Stimulated activated CD4-positive, alpha-beta T cell treated with anti-CD3 and anti-CD28 coated beads, Interleukin-4, amount 100 ng/mL, for 24 hours (primary cell): Measurements from ENCODE around the gene CATSPER3.
"Not testable (repeated sequence)": the region's sequence is repeated elsewhere in the genome, so short reads cannot be mapped to it uniquely, and the experiment has no call there.

Experiments used
- DNase-seq: peaks from one replicate; pipeline ENCODE4 v3.0.0-alpha.2; 2020

The CATSPER3 gene

DNA sequence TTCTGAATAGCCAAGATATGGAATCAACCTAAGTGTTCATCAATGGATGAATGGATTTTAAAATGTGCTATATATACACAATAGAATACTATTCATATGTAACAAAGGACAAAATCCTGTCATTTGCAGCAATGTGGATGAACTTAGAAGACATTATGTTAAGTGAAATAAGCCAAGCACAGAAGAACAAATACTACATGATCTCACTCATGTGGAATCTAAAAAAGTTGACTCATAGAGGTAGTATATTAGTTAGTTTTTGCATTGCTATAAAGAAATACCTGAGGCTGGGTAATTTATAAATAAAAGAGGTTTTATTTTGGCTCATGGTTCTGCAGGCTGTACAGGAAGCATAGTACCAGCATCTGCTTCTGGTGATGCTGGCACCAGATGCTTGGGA is 8.1 kb downstream of the CATSPER3 start:
- no peak for DNase-seq

DNA sequence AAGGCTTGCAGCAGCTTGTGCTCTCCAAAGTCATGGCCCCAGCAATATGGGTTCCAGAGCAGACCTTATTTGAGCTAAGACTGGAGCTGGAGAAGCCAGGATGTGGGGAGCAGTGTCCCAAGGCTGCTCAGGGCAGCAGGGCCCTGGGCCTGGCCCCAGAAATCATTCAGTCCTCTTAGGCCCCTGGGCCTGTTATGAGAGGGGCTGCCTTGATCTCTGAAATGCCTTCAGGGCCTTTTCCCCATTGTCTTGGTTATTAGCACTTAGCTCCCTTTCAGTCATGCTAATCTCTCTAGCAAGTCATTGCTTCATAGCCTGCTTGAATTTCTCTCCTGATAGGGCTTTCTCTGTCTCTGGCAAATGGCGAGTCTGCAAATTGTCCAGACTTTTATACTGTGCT is 9.1 kb downstream of the CATSPER3 start:
- DNase-seq: no peak

DNA sequence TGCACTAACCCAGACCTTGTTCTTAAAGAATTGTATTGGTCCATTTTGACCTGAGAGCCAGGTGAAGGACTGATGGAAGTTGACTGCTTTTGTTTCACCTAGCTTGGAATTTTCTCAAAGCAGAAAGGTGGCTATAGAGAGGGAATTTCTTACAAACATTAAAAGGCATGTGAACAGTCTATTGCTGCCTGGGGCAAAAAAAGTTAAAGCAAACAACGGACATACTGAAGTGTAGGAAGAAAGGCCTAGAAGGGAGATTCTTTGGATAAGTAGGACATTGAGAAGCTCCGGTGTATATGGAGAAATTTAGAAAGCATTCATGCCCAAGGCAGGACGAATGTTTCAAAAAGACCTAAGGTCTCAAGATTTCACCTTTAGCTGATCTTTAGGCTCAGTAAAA is 11.7 kb downstream of the CATSPER3 start:
- no peak for DNase-seq

DNA sequence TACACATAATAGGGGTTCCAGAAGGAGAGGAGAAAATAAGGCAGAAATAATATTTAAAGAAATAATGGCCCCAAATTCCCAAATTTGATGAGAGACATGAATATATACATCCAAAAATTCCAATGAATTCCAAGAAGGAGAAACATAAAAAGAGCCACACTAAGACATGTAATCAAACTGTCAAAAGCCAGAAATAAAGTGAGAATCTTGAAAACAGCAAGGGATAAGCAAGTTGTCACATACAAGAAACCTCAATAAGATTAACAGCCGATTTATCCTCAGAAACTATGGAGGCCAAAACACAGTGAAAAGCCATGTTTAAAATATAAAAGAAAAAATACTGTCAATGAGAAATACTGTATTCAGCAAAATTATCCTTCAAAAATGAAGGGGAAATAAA is 14.5 kb downstream of the CATSPER3 start:
- no peak for DNase-seq

DNA sequence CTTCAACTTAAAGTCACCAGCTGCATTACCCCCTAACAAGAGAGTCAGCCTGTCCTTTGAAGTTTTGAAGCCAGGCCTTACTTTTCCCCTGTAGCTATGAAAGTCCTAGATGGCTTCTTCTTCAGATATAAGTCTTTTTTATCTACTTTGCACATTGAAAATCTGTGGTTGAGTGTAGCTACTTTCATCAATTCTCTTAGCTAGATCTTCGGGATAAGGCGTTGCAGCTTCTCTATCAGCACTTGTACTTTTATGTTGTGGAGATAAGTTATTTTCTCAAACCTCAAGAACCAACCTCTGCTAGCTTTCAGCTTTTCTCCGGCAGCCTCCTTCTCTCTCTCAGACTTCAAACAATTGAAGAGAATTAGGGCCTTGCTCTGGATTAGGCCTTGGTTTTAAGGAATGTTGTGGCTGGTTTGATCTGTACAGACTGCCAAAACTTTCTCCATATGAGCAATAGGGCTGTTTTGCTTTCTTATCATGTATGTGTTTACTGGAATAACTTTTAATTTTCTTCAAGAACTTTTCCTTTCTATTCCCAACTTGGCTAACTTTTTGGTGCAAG is 21.6 kb downstream of the CATSPER3 start:
- no peak for DNase-seq

DNA sequence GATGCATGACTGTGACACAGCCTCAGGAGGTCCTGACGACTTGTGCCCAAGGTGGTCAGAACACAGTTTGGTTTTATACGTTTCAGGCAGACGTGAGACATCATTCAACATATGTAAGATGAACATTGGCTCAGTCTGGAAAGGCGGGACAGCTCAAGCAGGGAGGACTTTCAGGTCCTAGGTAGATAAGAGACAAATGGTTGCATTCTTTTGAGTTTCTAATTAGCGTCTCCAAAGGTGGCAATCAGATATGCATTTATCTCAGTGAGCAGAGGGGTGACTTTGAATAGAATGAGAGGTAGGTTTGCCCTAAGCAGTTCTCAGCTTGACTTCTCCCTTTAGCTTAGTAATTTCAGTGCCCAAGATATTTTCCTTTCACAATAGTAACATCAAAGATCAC is 22.5 kb downstream of the CATSPER3 start:
- not testable (repeated sequence) for DNase-seq

DNA sequence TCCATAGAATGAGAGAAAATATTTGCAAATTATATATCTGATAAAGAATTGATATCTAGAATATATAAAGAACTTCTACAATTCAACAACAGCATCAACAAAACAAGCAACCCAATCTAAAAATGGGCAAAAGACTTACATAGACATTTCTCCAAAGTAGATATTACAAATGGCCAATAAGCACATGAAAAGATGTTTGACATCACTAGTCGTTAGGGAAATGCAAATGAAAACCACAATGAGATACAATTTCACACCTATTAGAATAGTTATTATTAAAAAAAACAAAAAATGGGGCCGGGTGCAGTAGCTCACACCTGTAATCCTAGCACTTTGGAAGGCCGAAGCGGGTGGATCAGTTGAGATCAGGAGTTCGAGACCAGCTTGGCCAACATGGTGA is 24.4 kb downstream of the CATSPER3 start:
- DNase-seq: no peak

DNA sequence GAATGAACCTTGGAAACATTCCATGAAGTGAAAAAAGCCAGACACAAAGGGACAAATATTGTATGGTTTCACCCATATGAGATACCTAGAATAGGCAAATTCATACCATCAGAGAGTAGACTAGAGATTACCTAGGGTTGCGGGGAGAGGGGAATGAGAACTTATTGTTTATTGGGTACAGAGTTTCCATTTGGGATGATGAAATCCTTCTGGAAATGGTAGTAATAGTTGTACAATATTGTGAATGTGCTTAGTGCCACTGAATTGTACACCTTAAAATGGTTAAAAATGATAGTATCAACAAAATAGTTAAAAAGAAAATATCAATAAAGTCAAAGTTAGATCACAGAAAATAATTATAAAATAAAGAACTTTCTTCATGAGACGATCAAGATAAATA is 25.5 kb downstream of the CATSPER3 start:
- DNase-seq: no peak

DNA sequence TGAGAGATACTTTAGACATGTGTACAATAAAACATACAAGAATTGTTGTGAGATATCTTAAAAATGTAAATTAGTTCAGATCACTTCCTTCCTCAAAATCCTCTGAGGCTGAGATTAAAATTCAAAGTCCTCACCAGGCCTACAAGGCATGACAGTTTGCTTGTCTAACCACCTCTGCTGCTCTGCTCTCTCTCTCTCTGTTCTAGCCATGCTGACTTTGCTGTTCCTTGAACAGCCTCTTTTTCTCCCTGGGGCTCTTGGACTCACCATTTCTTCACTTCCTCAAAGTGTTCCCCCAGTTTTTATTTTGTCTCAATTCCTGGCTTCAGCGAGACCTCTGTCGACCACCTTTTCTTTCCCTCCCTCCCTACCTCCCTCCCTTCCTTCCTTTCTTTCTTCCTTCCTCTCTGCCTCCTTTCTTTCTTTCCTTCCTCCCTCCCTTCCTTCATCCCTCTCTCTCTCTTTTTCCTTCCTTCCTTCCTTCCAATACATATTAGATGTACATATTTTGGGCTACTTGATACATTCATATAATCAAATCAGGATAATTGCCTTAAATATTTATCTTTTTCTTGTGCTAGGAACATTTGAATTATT is 27.0 kb downstream of the CATSPER3 start:
- DNase-seq: no peak

DNA sequence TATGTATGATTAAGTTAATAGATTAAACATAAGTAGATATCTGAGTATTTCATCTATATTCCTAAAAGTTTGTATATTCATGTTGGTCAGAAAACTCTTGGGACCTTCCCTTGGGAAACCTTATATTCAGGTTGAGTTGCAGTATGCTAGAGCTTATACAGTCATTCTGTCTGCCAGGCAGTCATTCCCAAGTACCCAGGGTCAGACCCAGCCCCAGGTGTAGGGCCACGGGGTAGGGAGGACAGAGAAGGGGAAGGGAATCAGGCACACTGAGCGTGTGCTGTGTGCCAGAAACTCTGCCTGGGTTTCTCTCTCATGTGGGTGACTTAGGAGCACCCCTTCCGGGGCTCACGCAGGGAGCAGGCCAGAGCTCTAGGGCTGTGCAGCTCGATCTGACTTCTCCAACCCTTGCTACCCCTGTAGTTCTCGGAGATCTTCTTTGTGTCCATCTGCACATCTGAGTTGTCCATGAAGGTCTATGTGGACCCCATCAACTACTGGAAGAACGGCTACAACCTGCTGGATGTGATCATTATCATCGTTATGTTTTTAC is 28.2 kb downstream of the CATSPER3 start:
- DNase-seq: no peak

DNA sequence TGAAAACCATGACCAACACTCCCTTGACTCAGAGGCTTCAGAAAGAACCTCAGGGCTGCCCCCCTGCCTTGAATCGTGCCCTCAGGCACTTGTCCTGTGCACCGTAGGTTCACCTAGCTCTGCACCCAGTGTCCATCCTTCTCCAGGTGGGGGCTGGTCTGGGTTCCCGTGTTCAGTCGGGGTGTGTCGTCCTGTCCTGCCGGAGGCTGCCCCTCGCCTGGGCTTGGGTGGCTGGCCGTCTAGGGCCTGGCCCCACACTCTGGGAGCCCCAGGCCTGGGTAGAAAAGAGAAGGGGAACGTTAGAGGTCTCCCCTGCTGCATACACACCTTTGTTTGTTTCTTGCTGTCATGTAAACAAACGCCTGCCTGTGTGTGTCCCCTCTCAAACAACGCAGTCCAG is 29.3 kb downstream of the CATSPER3 start:
- no peak for DNase-seq

DNA sequence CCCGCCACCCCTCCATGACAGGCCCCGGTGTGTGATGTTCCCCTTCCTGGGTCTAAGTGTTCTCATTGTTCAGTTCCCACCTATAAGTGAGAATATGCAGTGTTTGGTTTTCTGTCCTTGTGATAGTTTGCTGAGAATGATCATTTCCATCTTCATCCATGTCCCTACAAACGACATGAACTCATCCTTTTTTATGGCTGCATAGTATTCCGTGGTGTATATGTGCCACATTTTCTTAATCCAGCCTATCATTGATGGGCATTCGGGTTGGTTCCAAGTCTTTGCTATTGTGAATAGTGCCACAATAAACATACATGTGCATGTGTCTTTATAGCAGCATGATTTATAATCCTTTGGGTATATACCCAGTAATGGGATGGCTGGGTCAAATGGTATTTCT is 30.4 kb downstream of the CATSPER3 start:
- not testable (repeated sequence) for DNase-seq

DNA sequence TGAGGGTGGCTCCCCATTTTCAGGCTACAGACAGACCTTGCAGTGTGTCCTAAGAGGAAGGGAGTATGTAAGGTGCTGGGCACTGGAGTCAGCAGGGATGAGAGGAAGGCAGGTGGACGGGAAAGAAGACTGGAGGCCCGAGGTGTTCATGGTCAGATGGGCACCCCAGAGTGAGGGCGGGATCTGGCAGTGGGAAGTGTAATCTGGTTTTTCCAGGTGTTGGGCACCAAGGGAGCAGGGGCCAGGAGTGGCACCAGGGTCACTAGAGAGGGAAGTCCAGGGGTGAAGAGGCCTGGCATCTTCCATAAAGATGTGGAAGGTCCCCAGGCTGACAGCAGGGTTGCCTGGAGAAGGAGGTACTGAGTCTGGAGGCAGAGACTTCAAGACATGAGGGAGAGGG is 36.7 kb downstream of the CATSPER3 start:
- DNase-seq: no peak

DNA sequence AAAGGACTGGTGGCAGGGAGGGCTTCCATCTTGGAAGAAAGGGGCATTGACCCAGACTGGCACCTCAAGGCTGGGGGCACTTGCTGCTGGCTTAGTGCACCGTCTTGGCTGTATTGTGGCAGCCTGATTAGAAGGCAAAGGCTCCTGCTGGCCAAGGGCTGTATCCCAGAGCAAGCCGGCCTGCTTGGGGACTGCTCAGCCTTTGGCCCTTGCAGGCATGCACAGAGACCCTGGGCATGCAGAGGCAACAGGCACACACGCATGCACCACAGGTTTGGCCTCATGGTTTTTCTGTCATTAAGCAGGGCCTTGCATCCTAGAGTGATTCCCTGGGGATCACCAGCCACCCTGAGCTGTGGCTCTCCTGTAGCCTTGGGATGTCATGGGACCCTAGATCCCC is 37.4 kb downstream of the CATSPER3 start:
- DNase-seq: no peak

DNA sequence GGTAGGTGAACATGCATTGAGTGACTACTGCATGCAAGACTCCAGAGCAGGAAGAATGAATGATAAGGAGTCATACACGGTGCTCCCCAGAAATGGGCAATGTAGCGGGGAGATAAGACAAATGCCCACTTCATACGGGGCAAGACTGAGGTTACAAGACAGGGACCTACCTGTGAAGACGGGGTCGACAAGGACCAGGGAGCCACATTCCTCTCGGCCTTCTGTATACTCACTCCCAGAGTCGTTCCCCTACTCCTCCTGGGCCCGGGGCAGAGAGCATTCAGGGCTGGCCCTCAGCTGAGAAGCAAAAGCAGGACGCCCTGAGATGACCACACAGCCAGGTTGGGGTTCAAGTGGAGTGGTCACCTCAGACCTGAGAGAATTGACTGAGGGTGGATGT is 39.6 kb downstream of the CATSPER3 start:
- DNase-seq: no peak

DNA sequence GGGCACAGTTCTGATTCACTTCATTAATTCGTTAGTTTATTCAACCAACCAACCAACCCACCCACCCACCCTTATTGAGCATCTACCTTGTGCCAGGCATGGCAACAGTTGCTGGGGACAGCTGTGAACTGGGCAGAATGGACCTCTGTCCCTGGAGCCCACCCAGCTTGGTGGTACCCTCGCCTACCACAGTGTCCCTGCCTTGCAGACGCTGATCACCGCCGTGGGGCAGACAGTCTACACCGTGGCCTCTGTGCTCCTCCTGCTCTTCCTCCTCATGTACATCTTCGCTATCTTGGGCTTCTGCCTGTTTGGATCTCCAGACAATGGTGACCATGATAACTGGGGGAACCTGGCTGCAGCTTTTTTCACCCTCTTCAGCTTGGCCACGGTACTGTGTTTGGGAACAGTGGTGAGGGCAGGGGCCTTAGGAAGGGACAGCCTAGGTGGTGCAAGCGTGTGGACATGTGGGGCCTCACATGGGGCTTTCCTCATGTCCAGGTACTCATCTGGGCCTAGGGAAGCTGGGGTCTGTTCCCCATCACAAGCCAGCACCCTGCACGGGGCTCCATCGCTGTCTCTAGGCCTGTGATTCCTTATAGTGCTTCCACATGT is 40.1 kb downstream of the CATSPER3 start:
- no peak for DNase-seq

DNA sequence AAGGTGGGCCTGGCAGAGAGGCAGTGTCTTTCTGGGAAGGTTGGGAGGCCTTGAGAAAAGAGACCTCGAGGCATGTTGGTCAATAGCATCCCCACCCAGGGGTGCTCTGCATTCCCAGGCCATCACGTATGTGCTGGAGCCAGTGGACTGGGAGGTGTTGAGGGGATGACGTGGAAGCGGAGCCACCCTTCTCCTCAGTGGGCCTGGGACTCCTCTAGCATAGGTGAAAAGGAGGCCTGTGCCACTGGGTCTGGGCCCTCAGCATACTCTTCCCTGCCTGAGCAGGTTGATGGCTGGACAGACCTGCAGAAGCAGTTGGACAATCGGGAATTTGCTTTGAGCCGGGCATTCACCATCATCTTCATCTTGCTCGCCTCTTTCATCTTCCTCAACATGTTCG is 40.8 kb downstream of the CATSPER3 start:
- DNase-seq: no peak

DNA sequence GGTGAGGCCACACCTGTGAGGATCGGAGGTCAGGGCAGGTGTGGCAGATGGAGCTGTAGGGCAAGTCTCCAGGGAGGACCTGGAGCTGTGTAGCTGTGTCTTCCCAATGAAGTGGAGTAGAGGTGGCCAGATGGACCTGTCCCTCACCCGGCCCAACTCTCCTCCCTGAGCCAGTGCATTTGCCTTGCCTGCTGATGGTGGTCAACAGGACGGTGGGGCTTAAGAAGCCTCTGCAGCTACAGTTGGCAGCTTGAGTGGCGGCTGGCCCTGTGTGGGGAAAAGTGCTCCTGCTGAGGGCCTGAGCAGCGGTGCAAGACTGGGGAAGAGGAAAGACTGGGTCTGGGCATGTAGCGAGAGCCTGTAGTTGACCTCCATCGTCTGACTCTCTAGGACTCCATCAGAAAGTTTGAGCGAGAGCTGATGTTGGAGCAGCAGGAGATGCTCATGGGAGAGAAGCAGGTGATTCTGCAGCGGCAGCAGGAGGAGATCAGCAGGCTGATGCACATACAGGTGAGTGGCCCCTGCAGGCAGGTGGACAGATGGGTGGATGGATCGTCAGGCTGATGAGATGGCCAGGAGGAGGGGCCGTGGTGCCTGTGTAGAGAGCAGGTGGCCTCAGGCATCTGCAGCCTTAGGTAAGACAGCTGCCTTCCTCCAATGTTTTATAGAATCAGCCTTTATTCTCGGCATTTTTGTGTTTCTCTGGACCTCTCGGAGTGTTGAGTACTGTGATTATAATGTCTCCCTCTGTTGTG is 41.5 kb downstream of the CATSPER3 start:
- no peak for DNase-seq

DNA sequence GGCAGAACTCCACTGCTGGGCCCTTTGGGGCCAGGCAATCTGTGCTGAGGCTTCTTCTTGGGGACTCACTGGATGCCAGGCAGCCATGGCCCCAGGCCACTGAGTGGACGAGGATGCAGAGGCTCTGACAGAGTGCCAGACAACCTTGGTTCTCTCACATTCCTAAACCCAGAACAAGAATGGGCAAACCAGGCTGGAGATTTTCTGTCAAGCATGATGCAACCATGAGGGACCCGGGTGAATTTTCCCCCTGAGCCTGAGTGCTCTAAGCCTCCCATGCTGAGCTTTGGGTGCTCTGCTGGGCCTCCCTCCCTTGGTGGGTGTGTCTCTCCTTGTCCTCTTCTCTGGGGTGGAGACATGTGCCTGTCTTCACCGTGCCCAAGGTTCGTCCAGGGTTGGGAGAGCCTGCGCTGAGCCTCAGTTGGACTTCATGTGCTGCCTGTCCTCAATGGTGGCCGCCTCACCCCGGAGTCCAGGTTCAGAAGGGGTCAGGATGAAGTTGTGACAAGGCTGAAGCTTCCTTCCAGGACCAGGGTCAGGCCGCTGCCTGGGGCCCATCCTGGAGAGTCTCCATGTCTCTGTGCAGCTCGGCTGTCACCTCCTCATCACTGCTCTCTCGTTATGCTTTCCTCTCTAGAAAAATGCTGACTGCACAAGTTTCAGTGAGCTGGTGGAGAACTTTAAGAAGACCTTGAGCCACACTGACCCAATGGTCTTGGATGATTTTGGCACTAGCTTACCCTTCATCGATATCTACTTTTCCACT is 42.2 kb downstream of the CATSPER3 start:
- no peak for DNase-seq

DNA sequence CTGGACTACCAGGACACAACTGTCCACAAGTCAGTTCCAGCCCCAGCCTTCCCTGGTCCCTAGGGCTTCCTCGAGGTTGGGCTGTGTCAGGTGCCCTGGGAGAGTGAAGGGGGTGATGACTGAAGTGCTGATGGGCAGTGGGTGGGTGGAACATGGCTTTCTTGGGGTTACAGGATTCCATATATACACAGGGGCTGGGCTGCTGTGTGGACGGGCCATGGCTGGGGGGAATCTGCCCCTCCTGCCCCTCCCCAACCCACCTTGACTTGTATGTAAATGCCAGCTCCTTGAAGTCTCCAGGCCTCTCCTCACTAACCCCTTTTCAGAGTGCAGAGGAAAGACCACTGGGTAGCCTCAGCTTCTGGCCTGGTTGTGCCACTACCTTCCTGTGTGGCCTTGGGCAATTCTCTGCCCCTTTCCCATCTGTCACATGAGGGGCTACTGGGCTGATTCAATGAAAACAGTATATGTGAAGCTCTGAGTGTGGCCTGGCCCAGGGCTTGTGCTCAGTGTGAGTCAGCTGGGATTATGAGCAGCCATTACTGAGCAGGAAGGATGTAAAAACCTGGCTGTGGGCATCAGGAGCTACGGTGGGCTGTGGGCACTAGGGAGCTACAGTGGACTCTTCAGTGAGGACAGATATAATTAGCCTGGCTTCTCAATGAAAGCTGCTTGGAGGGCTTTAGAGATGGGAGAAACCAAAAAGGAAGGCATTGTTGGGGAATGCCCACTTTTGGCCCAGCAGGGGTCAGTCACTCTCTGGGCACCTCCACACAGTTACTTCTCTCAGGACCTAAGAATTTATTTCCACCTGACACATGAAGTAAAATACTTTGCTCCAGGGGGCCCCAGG is 43.0 kb downstream of the CATSPER3 start:
- no peak for DNase-seq

DNA sequence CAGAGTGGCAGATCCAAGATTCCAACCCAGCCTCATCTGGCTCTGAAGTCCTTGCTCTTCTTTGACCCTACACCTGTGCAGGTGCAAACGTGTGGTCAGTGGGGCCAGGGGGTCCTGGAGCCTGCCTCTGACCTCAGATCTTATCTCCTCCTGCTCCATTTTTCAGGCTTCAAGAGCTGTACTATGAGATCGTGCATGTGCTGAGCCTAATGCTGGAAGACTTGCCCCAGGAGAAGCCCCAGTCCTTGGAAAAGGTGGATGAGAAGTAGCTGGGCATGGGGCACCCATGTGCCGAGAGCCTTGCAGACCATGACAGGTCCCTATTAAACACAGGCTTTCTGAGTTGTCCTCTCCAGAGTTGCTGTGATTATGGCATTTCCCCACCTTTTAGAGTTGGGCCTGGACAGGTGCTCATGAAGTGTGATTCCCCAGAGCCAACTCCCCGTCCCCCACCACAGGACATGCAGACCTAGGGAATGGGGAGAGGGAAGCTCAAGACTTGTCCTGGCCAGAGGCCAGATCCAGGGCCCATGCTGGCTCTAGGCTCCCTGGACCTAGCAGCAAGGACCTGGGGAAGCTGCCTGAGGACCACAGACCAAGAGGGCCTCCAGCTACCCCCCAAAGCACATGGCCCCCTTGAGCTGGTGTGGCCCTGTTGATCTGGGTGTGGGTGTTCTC is 43.8 kb downstream of the CATSPER3 start:
- DNase-seq: no peak
